CD4-positive, alpha-beta T cell treated with Interleukin-17A for 4 hours (primary cell): ENCODE results near the gene NAGPA.
"Not testable (repeated sequence)": the region's sequence is repeated elsewhere in the genome, so short reads cannot be mapped to it uniquely, and the experiment has no call there.

Source experiments
- DNase-seq: peaks from one replicate; pipeline ENCODE4 v3.0.0-alpha.2; 2020; ENCODE audit warnings: mixed read lengths

The NAGPA gene

GRCh38 chr16:5060073-5060641, 26.4 kb upstream of the NAGPA start:
- DNase-seq: no peak

DNA sequence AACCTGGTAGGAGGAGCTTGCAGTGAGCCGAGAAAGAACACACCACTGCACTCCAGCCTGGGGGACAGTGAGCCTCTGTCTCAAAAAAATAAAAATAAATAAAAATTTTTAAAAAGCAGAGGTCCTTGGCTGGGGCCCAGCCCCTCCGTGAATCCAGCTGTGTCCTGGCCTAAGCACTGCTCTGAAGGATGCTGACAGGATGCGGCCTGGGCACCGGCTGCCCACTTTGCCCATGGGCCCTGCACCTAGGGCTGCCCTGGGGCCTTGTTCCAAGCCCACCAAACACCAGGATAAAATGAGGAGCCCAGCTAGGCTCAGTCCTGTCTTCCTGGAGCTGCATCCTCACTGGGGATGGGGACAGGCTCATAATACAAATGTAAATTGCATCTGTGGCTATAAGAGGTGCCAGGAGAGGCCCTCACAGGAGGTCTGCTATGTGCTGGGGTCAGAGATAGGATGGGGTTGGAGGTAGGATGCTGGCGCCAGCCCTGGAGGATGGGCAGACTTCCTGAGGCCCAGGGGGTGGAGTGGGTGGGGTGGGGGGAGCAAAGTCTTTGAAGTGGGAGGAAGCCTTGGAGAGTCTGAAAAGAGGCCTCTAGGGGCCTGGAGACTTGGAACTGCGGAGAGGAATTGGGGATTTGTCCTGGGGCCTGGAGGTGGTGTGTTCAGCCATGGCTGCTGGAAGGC, 25.8 kb upstream of the NAGPA start:
- DNase-seq: no peak

- no peak for DNase-seq
Measured at GRCh38 chr16:5058476-5058875, 24.7 kb upstream of the NAGPA start.

GRCh38 chr16:5056352-5056751, 22.6 kb upstream of the NAGPA start:
- peak; percentile 57 for DNase-seq

DNA sequence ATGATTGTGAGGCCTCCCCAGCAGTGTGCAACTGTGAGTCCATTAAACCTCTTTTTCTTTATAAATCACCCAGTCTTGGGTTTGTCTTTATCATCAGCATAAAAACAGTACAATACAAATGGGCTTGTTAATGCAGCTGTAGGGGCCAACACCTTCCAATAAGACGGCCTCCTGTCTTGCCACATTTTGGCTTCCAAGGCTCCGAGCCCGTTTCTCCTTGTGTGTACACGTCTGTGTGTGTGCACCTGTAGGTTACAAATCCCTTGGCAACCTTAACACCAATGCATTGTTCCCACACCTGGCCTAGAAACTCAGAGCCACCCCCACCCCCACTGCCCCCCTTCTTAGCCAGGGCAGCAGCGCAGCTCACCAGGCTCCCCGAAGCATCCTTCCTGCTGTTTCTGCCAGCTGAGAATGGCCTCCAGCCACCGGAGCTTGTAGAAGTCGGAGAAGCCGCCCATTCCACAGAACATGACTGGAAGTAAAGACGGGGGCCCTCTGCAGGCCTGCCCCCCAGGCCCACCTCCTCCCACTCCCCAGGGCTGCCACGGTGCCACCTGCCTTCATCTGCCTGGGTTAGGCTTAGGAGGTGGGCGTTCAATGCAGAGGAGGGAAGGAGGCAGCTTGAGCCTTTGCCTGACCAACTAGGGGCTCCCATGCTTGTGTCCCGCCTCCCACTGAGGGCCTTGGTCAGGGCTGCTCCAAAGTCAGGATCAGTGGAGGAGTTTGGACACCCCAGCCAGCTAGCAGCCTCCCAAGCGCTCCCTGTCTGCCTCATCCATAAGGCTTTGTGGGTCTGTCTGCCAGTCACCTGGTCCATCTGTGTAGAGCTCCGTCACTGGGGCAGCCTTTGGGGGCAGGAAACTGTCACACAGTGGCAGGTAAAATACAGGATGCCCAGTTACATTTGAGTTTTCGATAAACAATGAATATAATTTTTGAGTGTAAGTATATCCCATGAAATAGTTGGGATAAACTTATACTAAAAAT, 21.4 kb upstream of the NAGPA start:
- DNase-seq: no peak

DNA sequence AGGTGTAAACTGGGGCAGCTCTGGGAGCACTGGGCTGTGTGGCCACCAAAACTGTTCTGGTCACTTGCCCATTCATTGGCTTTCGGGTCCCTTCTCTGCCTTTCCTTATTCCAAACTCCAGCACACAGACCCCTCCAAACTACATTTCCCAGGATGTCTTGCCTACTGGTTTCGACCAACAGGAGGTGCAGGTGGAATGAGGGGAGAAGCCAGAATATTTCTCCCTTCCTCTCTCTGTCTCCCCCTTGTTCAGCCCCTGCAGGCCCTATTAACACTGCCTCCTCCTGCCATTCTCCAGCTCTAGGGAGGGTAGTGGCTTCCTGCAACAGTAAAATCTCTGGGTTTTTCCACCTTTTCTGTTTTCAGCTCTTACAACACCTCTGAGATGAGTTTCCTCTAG, 13.2 kb upstream of the NAGPA start:
- DNase-seq: no peak

- DNase-seq: no peak
Measured at GRCh38 chr16:5045499-5046115, 11.9 kb upstream of the NAGPA start.

DNA sequence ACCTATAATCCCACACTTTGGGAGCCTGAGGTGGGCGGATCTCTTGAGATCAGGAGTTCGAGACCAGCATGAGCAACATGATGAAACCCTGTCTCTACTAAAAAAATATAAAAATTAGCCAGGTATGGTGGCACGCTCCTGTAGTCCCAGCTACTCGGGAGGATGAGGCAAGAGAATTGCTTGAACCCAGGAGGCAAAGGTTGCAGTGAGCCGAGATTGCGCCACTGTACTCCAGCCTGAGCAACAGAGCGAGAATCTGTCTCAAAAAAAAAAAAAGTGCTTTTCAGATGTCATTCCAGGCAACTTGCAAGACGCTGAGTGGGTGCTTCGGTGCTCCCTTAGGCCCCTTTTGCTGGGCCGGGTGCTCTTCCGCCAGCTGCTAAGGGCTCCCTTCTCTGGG, 10.8 kb upstream of the NAGPA start:
- DNase-seq: not testable (repeated sequence)

- no peak for DNase-seq
Measured at GRCh38 chr16:5044011-5044540, 10.3 kb upstream of the NAGPA start.

- DNase-seq: no peak
Measured at GRCh38 chr16:5042574-5043171, 8.9 kb upstream of the NAGPA start.

GRCh38 chr16:5041600-5042133, 7.9 kb upstream of the NAGPA start:
- DNase-seq: no peak

GRCh38 chr16:5040451-5040850, 6.7 kb upstream of the NAGPA start:
- DNase-seq: no peak

DNA sequence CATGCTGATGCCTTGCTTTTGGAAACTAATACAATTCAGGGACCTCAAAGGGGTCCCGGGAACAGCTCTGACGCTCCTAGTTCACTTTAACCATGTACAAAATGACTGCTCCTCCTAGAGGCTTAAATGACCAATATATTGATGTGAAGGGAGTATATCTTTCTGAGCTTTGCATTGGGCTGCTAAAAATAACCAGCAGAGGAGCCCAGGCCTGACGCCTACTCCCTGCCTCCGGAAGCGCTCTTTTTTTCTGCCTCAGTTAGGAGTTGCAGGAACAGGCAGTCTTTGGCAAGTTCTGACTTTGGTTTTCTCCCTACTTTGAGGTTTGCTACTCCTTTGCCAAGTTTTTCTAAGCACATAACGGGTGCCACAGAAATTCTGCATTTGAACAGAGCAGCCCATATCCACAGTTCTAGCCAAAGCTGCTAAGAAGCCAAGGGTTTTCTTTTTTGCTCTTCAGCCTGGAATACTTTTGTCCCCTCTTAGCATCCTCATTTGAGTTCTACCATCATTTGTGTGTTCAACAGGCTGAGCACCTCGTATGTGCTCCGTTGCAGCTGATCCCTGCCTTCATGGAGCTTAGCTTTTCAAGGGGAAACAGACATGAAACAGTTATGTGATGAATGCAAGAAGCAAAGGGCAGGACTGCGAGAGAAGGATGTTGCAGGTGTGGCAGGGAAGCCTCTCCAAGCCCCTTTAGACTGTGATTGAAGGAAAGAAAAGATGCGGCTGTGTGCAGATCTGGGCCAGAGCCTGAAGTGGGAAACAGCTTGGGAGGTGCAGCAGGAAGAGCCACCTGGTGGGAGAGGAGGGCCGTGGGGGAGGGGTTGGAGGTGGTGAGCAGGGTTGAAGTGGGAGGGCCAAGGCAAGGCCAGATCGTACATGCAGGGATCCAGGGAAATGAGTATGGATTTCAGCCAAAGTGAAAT, 2.8 kb upstream of the NAGPA start:
- DNase-seq: no peak

DNA sequence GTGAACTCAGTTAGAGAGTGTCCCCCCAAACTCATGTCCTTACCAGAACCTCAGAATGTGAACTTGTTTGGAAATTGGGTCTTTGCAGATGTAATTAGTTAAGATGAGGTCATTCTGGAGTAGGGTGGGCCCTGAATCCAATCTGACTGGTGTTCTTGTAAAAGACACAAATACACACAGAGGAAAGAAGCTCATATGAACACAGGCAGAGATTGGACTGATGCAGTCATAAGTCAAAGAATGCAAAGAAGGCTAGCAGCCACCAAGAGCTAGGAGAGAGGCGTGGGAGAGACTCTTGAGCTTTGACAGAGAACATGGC, 2.1 kb upstream of the NAGPA start:
- no peak for DNase-seq

DNA sequence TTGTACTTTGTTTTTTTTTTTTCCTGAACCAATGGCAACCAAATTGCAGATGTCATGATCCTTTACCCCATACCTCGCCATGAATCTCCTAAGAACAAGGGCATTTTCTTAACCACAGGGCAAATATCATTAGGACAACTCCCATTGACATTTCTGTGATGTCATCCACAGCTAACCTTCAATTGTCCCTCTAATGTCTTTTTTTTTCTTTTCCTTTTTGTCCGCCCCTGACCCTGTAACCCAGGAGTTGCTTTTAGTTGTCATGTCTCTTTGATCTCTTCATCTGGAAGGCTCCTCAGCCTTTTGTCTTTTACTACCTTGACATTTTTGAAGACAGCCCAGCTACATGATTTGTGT, 410 bp upstream of the NAGPA start:
- DNase-seq: no peak

DNA sequence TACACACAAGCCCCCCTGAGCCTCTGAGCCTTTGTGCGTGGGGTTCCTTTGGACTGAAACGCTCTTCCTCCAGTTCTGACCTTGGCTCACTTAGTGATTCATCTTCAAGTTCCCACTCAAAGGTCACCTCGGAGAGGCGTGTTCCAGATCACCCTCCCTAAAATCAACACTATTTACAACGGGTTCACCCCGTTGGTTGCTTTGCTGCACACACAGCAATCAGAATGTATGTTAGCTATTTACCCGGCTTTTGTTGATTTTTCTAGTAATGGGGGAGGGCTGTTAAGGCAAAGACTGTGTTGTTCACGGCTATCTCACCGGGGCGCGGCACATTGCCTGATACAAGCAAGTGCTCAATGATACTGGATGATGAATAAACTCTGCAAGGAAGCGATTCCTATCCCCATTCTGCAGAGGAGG, 977 bp downstream of the NAGPA start:
- no peak for DNase-seq

- DNase-seq: no peak
Measured at GRCh38 chr16:5031601-5032000, 2.1 kb downstream of the NAGPA start.

DNA sequence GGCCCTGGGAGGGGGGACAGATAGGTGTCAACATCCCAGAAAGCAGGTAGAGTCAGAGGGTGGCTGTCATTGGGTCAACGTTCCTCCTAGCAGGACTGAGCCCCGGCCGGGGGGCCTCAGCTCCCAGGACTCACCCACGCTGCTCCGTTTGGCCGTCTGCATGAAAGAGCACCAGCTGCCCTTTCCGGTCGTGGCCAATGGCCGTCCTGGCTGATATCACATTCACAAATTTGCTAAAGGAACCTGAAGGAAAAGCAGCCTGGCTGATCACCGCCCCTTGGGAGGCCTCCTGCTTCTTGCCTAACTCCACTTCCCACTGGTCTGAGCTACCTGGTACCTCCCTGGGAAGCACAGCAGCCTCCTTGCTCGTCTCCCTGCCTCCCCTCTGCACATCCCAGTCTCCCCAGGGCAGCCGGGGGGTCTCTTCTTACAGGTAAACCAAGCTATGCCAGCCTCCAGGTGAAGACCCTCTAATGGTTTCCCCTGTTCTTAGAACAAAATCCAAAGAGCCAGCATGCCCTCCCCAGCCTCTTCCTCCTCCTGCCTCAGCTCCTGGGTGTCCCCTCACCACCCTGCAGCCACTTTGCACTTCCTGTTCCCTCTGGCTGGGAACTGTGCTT, 3.4 kb downstream of the NAGPA start:
- no peak for DNase-seq

GRCh38 chr16:5028950-5029475, 4.7 kb downstream of the NAGPA start:
- no peak for DNase-seq

- no peak for DNase-seq
Measured at GRCh38 chr16:5027575-5028235, 6.0 kb downstream of the NAGPA start.
